ENCODE data around the gene XPO5.
"Not testable (repeated sequence)": the region's sequence is repeated elsewhere in the genome, so short reads cannot be mapped to it uniquely, and the experiment has no call there.

XPO5 gene

DNA sequence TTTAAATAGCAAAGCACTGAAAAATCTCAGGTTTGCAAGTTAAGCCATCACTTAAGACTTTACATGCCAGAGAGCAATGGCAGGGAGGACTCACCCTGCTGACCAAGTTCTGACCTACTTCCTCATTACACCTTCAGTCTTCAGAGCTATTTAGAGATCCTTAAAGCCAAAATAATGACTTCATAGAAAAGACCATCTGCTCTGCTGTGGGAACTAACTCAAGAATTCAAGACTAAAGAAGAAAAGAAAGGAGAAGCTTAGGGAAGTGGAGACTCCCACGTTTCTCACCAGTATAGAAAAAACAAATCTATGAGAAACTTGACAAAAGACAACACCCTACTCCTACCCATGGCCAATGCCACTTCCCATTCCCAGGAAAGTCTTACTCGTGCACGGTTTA, 28.6 kb downstream of the XPO5 start:
- no peak for DNase-seq (ENCODE audit: extremely low read depth, low read depth)
- TF ChIP-seq, protein P1, sequence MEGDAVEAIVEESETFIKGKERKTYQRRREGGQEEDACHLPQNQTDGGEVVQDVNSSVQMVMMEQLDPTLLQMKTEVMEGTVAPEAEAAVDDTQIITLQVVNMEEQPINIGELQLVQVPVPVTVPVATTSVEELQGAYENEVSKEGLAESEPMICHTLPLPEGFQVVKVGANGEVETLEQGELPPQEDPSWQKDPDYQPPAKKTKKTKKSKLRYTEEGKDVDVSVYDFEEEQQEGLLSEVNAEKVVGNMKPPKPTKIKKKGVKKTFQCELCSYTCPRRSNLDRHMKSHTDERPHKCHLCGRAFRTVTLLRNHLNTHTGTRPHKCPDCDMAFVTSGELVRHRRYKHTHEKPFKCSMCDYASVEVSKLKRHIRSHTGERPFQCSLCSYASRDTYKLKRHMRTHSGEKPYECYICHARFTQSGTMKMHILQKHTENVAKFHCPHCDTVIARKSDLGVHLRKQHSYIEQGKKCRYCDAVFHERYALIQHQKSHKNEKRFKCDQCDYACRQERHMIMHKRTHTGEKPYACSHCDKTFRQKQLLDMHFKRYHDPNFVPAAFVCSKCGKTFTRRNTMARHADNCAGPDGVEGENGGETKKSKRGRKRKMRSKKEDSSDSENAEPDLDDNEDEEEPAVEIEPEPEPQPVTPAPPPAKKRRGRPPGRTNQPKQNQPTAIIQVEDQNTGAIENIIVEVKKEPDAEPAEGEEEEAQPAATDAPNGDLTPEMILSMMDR (IDR thresholded peaks at IDR 0.05; ENCODE audit: low read depth, low read length) = no peak

DNA sequence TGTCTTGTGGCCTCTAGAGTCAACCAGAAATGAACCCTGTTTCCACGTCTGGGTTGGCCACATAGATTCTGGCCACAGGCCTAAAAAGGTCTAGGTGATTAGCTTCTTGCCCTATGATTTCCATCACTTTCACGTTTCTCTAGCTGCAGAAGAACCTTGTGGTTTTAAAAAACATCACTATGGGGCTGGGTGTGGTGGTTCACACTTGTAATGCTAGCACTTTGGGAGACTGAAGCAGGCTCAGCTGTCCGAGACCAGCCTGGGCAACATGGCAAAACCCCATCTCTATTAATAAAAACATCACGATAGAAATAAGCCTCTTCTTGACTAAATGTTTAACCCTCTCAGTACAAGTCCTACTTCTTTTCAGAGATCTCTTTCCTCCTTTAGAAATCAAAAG, 31.4 kb downstream of the XPO5 start:
- no peak for DNase-seq (ENCODE audit: extremely low read depth, low read depth)
- TF ChIP-seq, protein P1 (IDR thresholded peaks at IDR 0.05; ENCODE audit: low read depth, low read length) = no peak

DNA sequence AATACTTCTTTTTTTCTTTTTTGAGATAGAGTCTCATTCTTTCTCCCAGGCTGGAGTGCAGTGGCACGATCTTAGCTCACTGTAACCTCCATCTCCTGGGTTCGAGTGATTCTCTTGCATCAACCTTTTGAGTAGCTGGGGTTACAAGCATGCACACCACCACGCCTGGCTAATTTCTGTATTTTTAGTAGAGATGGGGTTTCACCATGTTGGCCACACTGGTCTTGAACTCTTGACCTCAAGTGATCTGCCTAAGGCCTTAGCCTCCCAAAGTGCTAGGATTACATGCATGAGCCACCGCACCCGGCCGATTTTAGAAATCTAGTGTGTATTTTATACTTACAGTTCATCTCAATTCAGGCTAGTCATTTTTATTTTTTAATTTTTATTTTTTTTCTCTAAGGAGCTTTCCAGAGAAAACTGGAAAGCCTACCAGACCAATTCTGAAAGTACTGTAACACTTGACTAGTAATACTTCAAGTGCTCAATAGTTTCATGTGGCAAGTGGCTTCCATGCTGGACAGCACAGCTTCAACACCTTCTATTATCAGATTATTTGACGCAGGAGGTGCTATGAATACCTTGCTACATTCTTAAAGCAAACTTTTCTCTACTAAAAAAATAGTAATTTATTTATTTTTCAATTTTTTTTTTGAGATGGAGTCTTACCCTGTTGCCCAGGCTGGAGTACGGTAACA, 33.9 kb downstream of the XPO5 start:
- no peak for DNase-seq (ENCODE audit: extremely low read depth, low read depth)
- TF ChIP-seq, protein P1 (IDR thresholded peaks at IDR 0.05; ENCODE audit: low read depth, low read length) = no peak

DNA sequence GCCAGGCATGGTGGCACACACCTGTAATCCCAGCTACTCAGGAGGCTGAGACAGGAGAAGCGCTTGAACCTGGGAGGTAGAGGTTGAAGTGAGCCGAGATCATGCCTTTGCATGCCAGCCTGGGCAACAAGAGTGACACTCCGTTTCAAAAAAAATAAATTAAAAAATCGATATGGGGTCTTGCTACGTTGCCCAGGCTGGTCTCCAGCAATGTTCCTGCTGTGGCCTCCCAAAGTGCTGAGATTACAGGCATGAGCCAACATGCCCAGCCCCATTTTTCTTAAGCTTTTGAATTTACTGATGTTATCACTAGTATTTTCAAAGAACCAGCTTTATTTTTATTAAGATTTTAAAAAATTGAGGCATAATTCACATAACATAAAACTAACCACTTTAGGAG, 35.3 kb downstream of the XPO5 start:
- DNase-seq (ENCODE audit: extremely low read depth, low read depth) = no peak
- TF ChIP-seq, protein P1 (IDR thresholded peaks at IDR 0.05; ENCODE audit: low read depth, low read length) = no peak

DNA sequence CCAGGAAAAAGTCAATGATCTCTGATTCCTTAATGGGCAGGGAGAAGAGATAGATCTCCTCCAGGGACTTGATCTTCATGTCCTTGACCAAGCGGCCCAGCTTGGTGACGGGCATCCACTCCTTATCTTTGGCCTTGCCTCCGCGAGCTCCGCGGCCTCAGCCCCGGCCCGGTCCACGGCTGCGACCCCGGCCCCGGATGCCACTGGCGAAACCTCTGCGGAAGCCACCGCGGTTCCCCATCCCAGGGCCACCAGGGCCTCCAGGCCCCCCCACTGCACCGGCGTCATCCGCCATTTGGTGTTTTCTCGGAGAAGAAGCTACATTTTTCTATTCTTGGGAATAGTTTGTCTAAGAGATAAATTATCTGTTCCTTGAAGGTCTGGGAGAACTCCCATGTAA, 36.4 kb downstream of the XPO5 start:
- not testable (repeated sequence) for DNase-seq (ENCODE audit: extremely low read depth, low read depth)

DNA sequence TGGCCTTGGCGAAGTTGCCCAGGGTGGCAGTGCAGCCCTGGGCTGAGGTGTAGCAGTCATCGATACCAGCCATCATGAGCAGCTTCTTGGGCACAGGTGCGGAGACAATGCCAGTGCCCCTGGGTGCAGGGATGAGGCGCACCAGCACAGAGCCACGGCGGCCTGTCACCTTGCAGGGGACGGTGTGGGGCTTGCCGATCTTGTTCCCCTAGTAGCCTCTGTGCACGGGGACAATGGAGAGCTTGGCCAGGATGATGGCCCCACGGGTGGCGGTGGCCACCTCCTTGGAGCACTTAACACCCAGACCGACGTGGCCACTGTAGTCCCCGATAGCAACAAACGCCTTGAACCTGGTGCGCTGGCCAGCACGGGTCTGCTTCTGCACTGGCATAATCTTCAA, 36.9 kb downstream of the XPO5 start:
- not testable (repeated sequence) for DNase-seq (ENCODE audit: extremely low read depth, low read depth)

DNA sequence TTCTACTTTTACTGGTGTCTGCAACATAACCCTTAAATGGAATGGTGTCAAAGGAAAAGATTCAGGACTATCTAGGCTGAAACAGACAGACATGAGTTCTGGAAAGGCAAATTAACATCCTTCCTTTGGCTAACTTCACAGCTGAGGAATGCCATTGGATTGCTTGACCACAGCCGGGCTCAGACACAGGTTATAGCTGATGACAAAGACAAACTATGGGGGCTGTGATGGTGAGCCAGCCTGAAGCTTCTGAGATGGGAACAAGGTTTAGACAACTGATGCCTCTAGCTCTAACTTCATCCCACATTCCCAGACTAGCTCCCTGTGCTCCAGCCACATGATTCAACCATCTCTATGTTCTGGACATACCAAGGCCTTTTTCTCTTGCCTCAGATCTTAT, 43.6 kb downstream of the XPO5 start:
- TF ChIP-seq, protein P1 (IDR thresholded peaks at IDR 0.05; ENCODE audit: low read depth, low read length) = no peak
- DNase-seq (ENCODE audit: extremely low read depth, low read depth) = no peak

DNA sequence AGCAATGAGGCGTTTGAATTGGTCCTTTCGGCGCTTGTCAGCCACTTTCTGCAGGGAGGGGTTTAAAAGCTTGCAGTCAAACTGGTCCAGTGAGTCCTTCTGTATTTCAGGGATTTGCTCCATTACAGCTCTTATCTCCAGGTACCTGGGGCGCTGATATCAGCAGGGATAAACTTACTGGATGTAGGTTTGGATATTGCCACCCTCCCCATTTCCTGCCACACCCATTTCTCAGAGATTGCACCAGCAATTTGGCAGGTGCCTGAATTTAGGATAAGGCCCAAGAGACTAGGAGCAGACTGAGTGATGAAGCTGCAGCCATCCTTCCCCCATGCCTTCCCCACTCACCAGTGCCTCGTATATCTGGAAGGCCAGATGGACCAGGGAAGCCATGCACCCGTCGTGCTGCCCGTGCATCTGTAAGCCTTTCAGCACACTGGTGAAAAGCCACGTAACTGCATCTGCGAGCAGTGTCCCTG, 51.3 kb downstream of the XPO5 start:
- TF ChIP-seq, protein P1 (IDR thresholded peaks at IDR 0.05; ENCODE audit: low read depth, low read length) = no peak
- DNase-seq (ENCODE audit: extremely low read depth, low read depth) = no peak

Measured in AG09319 (cell line).